HepG2 (cell line): ENCODE measurements around the gene PPP1R9A. TPM values are rescaled to one million over a fixed set of nuclear protein-coding genes. Genes with fewer than 3 reads are reported as not detected.

ENCODE experiments used
- CREB1 ChIP-seq, 2 experiments: fragments of 450-650 bp in 1 of 2; IDR thresholded peaks; 2 replicates each; pipeline ENCODE4 v1.6.1; 2016 to 2017; ENCODE audit warnings: control low read depth in 1 of 2, mild to moderate bottlenecking in 1 of 2, missing compliant biosample characterization in 1 of 2, missing genetic modification characterization in 1 of 2
- ETV5 ChIP-seq: IDR thresholded peaks from 2 replicates; pipeline ENCODE4 v1.6.1; 2018; ENCODE audit warnings: missing biosample characterization, missing genetic modification reagents, inconsistent platforms, borderline replicate concordance
- GTF3A ChIP-seq: sonication (generic); formaldehyde crosslinking; conservative IDR thresholded peaks from 2 replicates; pipeline ENCODE4 v1.4.0; 2020; ENCODE audit warnings: mild to moderate bottlenecking, missing genetic modification reagents
- KLF16 ChIP-seq, 2 experiments: sonication (generic) in 1 of 2; formaldehyde crosslinking in 1 of 2; IDR thresholded peaks; 2 replicates each; pipeline versions ENCODE4 v1.6.1 to v1.8.0; 2016 to 2023; ENCODE audit warnings: missing genetic modification reagents in 2 of 2, missing compliant biosample characterization in 1 of 2
- MED8 ChIP-seq: sonication (generic); formaldehyde crosslinking; IDR thresholded peaks from 2 replicates; pipeline ENCODE4 v1.8.1; 2023; ENCODE audit warnings: mild to moderate bottlenecking, missing genetic modification reagents; ENCODE audit not compliant: insufficient replicate concordance
- SOX6 ChIP-seq, 2 experiments: fragments of 450-650 bp in 1 of 2; sonication (generic) in 1 of 2; formaldehyde crosslinking in 1 of 2; IDR thresholded peaks; 2 replicates each; pipeline versions ENCODE4 v1.4.0 to v1.6.1; 2017 to 2020; ENCODE audit warnings: antibody characterized with exemption in 1 of 2, mild to moderate bottlenecking in 1 of 2, missing genetic modification reagents in 1 of 2
- SRF ChIP-seq: IDR thresholded peaks from 2 replicates; pipeline ENCODE4 v1.6.1; 2011; ENCODE audit warnings: mild to moderate bottlenecking, low read depth, low read length, moderate library complexity
- ZKSCAN8 ChIP-seq: IDR thresholded peaks from 2 replicates; pipeline ENCODE4 v1.6.1; 2016; ENCODE audit warnings: borderline replicate concordance, missing genetic modification reagents, missing compliant biosample characterization
- ZNF652 ChIP-seq: IDR thresholded peaks from 2 replicates; pipeline ENCODE4 v1.6.1; 2016; ENCODE audit warnings: low read depth, borderline replicate concordance
- ZNF782 ChIP-seq: sonication (generic); formaldehyde crosslinking; IDR thresholded peaks from 2 replicates; pipeline ENCODE4 v1.4.0; 2020; ENCODE audit warnings: missing genetic modification reagents, mild to moderate bottlenecking, borderline replicate concordance
- ZNF883 ChIP-seq: sonication (generic); formaldehyde crosslinking; IDR thresholded peaks from 2 replicates; pipeline ENCODE4 v1.5.1; 2020; ENCODE audit warnings: mild to moderate bottlenecking, missing genetic modification reagents; ENCODE audit errors: not compliant biosample characterization
- polyA plus RNA-seq, 8 experiments: library from polyadenylated mRNA; depleted of rRNA in 3 of 8; stranded (reverse) in 7 of 8; unstranded in 1 of 8; fragments of >200 nt; fragmentation: Illumina TruSeq in 4 of 8; extraction: Trizol in 4 of 8; gene quantifications; 2 replicates each; pipeline versions ENCODE4 v1.2.1 to v1.2.3, GENCODE V29; 2011 to 2016; ENCODE audit warnings: low read depth in 4 of 8, missing spikeins in 1 of 8, mixed read lengths in 1 of 8; ENCODE audit not compliant: insufficient read depth in 1 of 8
- total RNA-seq, 5 experiments: library from RNA; depleted of rRNA; stranded (reverse); fragments of >200 nt; fragmentation: Illumina TruSeq; extraction: Trizol; gene quantifications; 2 replicates each; pipeline ENCODE4 v1.2.3, GENCODE V29; 2016; ENCODE audit warnings: low read depth in 1 of 5
- TF ChIP-seq, protein P1 (sequence below): IDR thresholded peaks from 2 replicates; pipeline ENCODE4 v1.6.1; 2016
- TF ChIP-seq, protein P2 (sequence below): sonication (generic); formaldehyde crosslinking; IDR thresholded peaks from 2 replicates; pipeline ENCODE4 v1.5.0; 2020; ENCODE audit warnings: mild to moderate bottlenecking, missing genetic modification reagents, borderline replicate concordance
- TF ChIP-seq, protein P3 (sequence below): IDR thresholded peaks from 2 replicates; pipeline ENCODE4 v1.6.1; 2016; ENCODE audit warnings: low read depth, control low read depth
- TF ChIP-seq, protein P4 (sequence below): sonication (generic); formaldehyde crosslinking; IDR thresholded peaks from 2 replicates; pipeline ENCODE4 v1.4.0; 2020; ENCODE audit warnings: mild to moderate bottlenecking, missing genetic modification reagents, borderline replicate concordance
- TF ChIP-seq, protein P5 (sequence below): sonication (generic); formaldehyde crosslinking; conservative IDR thresholded peaks from 2 replicates; pipeline ENCODE4 v1.4.0; 2020; ENCODE audit warnings: mild to moderate bottlenecking, missing genetic modification reagents, moderate library complexity

Gene PPP1R9A
- total and polyA plus RNA-seq, 2 of the 13 experiments (the other 11 are each of a cell fraction or from before 2014, with no cell fraction given) = 11.4 to 31.9 TPM

DNA sequence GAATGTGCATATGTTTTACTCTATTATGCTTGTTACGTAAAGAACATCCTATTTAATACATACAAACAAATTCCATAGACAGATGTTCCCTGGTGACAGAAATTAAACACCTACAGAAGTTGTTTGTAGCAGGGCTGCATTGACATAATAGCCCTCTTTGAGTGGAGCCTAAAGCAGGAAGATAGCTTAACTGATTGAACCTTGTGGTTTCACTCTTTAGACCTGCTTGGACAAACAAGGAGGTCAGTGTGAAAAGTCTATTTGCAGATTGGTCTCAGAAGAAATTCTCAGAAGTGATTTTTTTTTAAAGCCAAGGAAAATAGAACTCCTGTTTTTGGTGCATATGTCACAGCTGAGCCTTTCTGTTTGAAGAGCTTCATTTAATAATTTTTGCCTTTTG is 121.3 kb downstream of the PPP1R9A start (continued):
- TF ChIP-seq, protein P1, sequence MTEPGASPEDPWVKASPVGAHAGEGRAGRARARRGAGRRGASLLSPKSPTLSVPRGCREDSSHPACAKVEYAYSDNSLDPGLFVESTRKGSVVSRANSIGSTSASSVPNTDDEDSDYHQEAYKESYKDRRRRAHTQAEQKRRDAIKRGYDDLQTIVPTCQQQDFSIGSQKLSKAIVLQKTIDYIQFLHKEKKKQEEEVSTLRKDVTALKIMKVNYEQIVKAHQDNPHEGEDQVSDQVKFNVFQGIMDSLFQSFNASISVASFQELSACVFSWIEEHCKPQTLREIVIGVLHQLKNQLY (CRISPR knock-in tag) = peak; percentile 52; the same call in 1 of the 2 replicates
- TF ChIP-seq, protein P2, sequence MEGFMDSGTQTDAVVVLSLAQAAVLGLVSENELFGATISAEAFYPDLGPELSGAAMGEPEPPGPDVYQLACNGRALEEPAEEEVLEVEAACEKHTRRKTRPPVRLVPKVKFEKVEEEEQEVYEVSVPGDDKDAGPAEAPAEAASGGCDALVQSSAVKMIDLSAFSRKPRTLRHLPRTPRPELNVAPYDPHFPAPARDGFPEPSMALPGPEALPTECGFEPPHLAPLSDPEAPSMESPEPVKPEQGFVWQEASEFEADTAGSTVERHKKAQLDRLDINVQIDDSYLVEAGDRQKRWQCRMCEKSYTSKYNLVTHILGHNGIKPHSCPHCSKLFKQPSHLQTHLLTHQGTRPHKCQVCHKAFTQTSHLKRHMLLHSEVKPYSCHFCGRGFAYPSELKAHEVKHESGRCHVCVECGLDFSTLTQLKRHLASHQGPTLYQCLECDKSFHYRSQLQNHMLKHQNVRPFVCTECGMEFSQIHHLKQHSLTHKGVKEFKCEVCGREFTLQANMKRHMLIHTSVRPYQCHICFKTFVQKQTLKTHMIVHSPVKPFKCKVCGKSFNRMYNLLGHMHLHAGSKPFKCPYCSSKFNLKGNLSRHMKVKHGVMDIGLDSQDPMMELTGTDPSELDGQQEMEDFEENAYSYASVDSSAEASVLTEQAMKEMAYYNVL (CRISPR knock-in tag) = no peak
- no peak for TF ChIP-seq ZNF883 (CRISPR knock-in tag)
- TF ChIP-seq CREB1 (IDR thresholded peaks at IDR 0.05) = no peak
- peak; percentile 42 for TF ChIP-seq CREB1 (CRISPR knock-in tag; IDR thresholded peaks at IDR 0.05)
- peak; percentile 25; the same call in 1 of the 2 replicates for TF ChIP-seq ZNF652 (CRISPR knock-in tag)
- TF ChIP-seq, protein P3, sequence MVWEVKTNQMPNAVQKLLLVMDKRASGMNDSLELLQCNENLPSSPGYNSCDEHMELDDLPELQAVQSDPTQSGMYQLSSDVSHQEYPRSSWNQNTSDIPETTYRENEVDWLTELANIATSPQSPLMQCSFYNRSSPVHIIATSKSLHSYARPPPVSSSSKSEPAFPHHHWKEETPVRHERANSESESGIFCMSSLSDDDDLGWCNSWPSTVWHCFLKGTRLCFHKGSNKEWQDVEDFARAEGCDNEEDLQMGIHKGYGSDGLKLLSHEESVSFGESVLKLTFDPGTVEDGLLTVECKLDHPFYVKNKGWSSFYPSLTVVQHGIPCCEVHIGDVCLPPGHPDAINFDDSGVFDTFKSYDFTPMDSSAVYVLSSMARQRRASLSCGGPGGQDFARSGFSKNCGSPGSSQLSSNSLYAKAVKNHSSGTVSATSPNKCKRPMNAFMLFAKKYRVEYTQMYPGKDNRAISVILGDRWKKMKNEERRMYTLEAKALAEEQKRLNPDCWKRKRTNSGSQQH (CRISPR knock-in tag) = no peak
- TF ChIP-seq, protein P4, sequence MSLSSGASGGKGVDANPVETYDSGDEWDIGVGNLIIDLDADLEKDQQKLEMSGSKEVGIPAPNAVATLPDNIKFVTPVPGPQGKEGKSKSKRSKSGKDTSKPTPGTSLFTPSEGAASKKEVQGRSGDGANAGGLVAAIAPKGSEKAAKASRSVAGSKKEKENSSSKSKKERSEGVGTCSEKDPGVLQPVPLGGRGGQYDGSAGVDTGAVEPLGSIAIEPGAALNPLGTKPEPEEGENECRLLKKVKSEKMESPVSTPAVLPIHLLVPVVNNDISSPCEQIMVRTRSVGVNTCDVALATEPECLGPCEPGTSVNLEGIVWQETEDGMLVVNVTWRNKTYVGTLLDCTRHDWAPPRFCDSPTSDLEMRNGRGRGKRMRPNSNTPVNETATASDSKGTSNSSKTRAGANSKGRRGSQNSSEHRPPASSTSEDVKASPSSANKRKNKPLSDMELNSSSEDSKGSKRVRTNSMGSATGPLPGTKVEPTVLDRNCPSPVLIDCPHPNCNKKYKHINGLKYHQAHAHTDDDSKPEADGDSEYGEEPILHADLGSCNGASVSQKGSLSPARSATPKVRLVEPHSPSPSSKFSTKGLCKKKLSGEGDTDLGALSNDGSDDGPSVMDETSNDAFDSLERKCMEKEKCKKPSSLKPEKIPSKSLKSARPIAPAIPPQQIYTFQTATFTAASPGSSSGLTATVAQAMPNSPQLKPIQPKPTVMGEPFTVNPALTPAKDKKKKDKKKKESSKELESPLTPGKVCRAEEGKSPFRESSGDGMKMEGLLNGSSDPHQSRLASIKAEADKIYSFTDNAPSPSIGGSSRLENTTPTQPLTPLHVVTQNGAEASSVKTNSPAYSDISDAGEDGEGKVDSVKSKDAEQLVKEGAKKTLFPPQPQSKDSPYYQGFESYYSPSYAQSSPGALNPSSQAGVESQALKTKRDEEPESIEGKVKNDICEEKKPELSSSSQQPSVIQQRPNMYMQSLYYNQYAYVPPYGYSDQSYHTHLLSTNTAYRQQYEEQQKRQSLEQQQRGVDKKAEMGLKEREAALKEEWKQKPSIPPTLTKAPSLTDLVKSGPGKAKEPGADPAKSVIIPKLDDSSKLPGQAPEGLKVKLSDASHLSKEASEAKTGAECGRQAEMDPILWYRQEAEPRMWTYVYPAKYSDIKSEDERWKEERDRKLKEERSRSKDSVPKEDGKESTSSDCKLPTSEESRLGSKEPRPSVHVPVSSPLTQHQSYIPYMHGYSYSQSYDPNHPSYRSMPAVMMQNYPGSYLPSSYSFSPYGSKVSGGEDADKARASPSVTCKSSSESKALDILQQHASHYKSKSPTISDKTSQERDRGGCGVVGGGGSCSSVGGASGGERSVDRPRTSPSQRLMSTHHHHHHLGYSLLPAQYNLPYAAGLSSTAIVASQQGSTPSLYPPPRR (CRISPR knock-in tag) = peak; percentile 87
- TF ChIP-seq, protein P5, sequence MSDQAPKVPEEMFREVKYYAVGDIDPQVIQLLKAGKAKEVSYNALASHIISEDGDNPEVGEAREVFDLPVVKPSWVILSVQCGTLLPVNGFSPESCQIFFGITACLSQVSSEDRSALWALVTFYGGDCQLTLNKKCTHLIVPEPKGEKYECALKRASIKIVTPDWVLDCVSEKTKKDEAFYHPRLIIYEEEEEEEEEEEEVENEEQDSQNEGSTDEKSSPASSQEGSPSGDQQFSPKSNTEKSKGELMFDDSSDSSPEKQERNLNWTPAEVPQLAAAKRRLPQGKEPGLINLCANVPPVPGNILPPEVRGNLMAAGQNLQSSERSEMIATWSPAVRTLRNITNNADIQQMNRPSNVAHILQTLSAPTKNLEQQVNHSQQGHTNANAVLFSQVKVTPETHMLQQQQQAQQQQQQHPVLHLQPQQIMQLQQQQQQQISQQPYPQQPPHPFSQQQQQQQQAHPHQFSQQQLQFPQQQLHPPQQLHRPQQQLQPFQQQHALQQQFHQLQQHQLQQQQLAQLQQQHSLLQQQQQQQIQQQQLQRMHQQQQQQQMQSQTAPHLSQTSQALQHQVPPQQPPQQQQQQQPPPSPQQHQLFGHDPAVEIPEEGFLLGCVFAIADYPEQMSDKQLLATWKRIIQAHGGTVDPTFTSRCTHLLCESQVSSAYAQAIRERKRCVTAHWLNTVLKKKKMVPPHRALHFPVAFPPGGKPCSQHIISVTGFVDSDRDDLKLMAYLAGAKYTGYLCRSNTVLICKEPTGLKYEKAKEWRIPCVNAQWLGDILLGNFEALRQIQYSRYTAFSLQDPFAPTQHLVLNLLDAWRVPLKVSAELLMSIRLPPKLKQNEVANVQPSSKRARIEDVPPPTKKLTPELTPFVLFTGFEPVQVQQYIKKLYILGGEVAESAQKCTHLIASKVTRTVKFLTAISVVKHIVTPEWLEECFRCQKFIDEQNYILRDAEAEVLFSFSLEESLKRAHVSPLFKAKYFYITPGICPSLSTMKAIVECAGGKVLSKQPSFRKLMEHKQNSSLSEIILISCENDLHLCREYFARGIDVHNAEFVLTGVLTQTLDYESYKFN (CRISPR knock-in tag) = peak; percentile 83
- no peak for TF ChIP-seq ZNF782 (CRISPR knock-in tag)
- no peak for TF ChIP-seq SOX6 (IDR thresholded peaks at IDR 0.05)
- peak; percentile 77 for TF ChIP-seq SOX6 (CRISPR knock-in tag; IDR thresholded peaks at IDR 0.05)
- TF ChIP-seq ETV5 (CRISPR knock-in tag) = peak; percentile 56; the same call in 1 of the 2 replicates
- peak; percentile 65; the same call in 1 of the 2 replicates for TF ChIP-seq ZKSCAN8 (CRISPR knock-in tag)
- TF ChIP-seq MED8 (CRISPR knock-in tag) = no peak
- TF ChIP-seq KLF16 (CRISPR knock-in tag; IDR thresholded peaks at IDR 0.05) = 0 out of 4 replicates have a peak, but pooled peaks of 1 of the 2 experiments have one; percentile 17
- no peak for TF ChIP-seq GTF3A (CRISPR knock-in tag)
- no peak for TF ChIP-seq SRF
